ENCODE data around the gene RHPN2.

Gene RHPN2

GRCh38 chr19:33064792-33065550 is at the start of gene RHPN2:
Gene RHPN2, minus strand, starts transcription at chr19:33064888. Its CDS starts 36 bp downstream, at chr19:33064852.
- H3K9me3 Mint-ChIP-seq (ENCODE audit: low read depth): no peaks in the 10 kb centered on the region
- H3K4me1 Mint-ChIP-seq (ENCODE audit: low read depth): peaks cover 4% of the 10 kb centered on the region
- peaks cover 2% of the 10 kb centered on the region for H3K27me3 Mint-ChIP-seq
- peak within 1 kb of the TSS; percentile 79 for H3K4me3 Mint-ChIP-seq
- H3K27ac Mint-ChIP-seq: no peak within 1 kb of the TSS
- H3K36me3 Mint-ChIP-seq: no peaks in the 10 kb centered on the region

- no peak overlapping the region for H3K27ac Mint-ChIP-seq
- no peaks in the 10 kb centered on the region for H3K4me1 Mint-ChIP-seq (ENCODE audit: low read depth)
- H3K4me3 Mint-ChIP-seq: no peak overlapping the region
- H3K27me3 Mint-ChIP-seq: no peaks in the 10 kb centered on the region
- H3K36me3 Mint-ChIP-seq: peaks cover 18% of the 10 kb centered on the region
- no peaks in the 10 kb centered on the region for H3K9me3 Mint-ChIP-seq (ENCODE audit: low read depth)
These were observed 49.6 kb upstream of the RHPN2 start for GRCh38 chr19:33114312-33114711.

GRCh38 chr19:33111587-33111986 is 46.9 kb upstream of the RHPN2 start:
- H3K27me3 Mint-ChIP-seq: no peaks in the 10 kb centered on the region
- no peak overlapping the region for H3K27ac Mint-ChIP-seq
- no peaks in the 10 kb centered on the region for H3K4me1 Mint-ChIP-seq (ENCODE audit: low read depth)
- H3K36me3 Mint-ChIP-seq: peaks cover 14% of the 10 kb centered on the region
- no peak overlapping the region for H3K4me3 Mint-ChIP-seq
- no peaks in the 10 kb centered on the region for H3K9me3 Mint-ChIP-seq (ENCODE audit: low read depth)

DNA sequence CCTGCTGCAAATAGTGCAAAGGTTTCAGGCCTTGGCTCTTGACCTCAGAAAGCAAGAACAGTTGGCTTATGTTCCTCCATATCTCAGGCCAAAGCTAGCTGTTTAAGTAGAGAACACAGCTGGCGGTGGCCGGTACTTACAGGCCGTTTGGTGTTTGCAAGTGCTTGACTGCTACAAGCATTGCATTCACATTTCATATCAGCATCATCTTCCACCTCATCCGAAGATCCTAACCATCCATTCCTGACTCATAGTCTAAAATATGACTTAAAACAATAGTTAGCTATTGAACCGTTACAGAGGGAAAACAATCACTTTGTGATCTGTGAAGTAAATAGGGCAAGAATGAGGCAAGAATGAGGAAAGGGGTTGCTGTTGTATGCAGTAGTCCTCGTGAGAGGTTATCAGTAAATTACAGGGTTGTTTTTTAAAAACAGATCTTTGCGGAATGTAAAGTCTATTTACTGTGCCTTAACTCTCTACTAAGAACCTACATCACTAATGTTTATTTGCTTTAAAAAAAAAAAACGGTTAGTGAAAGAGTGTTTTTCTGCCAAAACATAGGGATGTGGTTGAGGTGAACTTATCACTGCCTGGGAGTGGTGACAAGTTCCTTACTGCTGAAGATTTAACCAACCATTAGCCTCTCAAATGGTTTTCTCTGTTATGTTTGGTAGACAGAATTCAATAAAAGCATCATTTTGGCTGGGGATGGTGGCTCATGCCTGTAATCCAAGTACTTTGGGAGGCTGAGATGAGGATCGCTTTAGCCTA is 45.6 kb upstream of the RHPN2 start:
- Mint-ChIP-seq H3K27ac (no peak overlapping the region), H3K4me1 (ENCODE audit: low read depth) (no peaks in the 10 kb centered on the region), H3K9me3 (ENCODE audit: low read depth) (no peaks in the 10 kb centered on the region), H3K4me3 (no peak overlapping the region), H3K27me3 (no peaks in the 10 kb centered on the region), H3K36me3 (peaks cover 9% of the 10 kb centered on the region)

- no peaks in the 10 kb centered on the region for H3K4me1 Mint-ChIP-seq (ENCODE audit: low read depth)
- H3K27ac Mint-ChIP-seq: no peak overlapping the region
- H3K36me3 Mint-ChIP-seq: peaks cover 7% of the 10 kb centered on the region
- no peaks in the 10 kb centered on the region for H3K9me3 Mint-ChIP-seq (ENCODE audit: low read depth)
- no peak overlapping the region for H3K4me3 Mint-ChIP-seq
- no peaks in the 10 kb centered on the region for H3K27me3 Mint-ChIP-seq
These were observed 43.5 kb upstream of the RHPN2 start for GRCh38 chr19:33108161-33108560.

DNA sequence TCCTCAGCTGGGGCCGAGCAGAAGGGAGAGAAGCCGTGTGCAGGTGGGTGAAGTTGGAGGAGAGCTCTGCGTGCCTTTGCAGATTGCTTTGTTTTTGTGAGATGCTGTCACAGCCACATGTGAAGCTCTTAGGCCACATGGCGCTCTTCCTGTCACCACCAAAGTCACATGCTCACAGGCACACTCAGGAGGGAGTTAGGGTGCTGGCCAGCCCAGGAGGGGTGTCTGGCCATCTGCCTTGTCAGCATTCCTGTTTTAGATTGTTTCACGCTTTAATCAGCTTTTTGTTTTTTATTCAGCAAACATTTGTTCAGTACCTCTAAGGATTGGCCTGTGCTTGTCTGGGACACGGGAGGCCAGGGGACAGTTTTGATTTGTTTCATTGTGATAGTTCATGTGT is 38.2 kb upstream of the RHPN2 start:
- H3K9me3 Mint-ChIP-seq (ENCODE audit: low read depth): no peaks in the 10 kb centered on the region
- no peak overlapping the region for H3K4me3 Mint-ChIP-seq
- H3K36me3 Mint-ChIP-seq: peaks cover 2% of the 10 kb centered on the region
- no peaks in the 10 kb centered on the region for H3K4me1 Mint-ChIP-seq (ENCODE audit: low read depth)
- H3K27ac Mint-ChIP-seq: no peak overlapping the region
- H3K27me3 Mint-ChIP-seq: no peaks in the 10 kb centered on the region

- H3K4me1 Mint-ChIP-seq (ENCODE audit: low read depth): no peaks in the 10 kb centered on the region
- H3K9me3 Mint-ChIP-seq (ENCODE audit: low read depth): no peaks in the 10 kb centered on the region
- no peak overlapping the region for H3K4me3 Mint-ChIP-seq
- H3K36me3 Mint-ChIP-seq: peaks cover 7% of the 10 kb centered on the region
- no peaks in the 10 kb centered on the region for H3K27me3 Mint-ChIP-seq
- H3K27ac Mint-ChIP-seq: no peak overlapping the region
These were observed 36.4 kb upstream of the RHPN2 start for GRCh38 chr19:33100894-33101644.

DNA sequence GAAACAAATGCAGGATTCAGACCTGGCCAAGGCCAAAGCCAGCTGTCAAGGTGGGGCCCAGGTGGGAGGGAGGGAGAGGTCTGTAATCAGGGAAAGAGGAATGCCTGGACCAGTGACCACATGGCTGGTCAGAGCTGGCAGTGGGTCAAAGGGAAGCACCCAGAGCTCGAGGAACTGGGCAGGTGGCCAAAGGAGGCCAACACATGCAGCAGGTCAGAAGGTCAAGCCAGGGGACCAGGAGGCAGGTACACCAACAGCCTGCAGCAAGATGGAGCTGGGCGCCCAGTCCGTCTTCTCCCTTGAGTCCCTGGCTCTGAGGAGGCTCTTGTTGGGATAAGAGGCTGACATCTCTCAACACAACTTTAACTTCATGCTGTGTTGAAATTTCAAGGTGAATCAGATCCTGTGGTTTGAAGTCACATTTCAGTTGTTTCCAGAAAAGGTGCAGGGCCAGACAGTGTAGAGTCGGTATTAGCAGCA is 33.4 kb upstream of the RHPN2 start:
- Mint-ChIP-seq H3K36me3 (peaks cover 12% of the 10 kb centered on the region), H3K4me1 (ENCODE audit: low read depth) (no peaks in the 10 kb centered on the region), H3K4me3 (no peak overlapping the region), H3K9me3 (ENCODE audit: low read depth) (no peaks in the 10 kb centered on the region), H3K27ac (no peak overlapping the region), H3K27me3 (no peaks in the 10 kb centered on the region)

DNA sequence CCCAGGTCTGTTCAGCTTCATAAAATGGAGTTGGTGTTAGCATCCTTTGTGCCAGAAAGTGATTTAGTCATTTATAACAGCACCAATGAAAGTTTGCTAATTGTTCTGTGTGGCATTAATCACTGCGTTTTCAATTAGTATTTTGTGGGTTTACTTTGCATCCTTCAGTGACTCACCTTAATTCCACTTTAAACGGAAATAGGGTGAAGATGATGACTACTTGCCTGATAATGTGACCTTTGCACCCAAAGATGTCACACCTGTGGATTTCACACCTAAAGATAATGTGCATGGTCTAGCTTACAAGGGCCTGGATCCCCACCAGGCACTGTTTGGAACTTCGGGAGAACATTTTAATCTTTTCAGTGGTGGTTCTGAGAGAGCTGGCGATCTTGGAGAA is 31.3 kb upstream of the RHPN2 start:
- Mint-ChIP-seq H3K9me3 (ENCODE audit: low read depth) (no peaks in the 10 kb centered on the region), H3K4me1 (ENCODE audit: low read depth) (no peaks in the 10 kb centered on the region), H3K27me3 (no peaks in the 10 kb centered on the region), H3K27ac (no peak overlapping the region), H3K4me3 (no peak overlapping the region), H3K36me3 (peaks cover 11% of the 10 kb centered on the region)

DNA sequence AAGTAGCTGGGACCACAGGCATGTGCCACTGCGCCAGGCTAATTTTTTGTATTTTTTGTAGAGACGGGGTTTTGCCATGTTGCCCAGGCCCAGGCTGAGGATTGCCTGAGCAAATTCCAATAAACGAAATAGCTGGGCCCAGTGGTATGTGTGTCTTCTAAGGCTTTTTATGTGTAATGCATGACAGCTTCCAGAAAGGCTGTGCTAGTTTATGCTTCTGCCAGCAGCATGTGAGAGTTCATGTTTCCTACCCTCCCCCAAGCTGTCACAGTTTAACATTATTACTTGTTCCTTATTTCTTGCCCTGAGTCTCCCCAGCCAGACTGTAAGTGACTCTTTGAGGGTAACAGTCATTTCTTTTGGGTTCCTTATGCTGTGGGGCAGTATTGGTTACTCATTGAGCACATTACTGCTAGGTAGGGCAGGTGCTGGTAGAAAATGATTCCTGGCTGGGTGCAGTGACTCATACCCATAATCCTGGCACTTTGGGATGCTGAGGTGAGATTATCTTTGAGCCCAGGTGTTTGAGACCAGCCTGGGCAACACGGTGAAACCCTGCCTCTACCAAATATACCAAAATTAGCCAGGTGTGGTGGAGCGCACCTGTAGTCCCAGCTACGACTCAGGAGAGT is 29.9 kb upstream of the RHPN2 start:
- Mint-ChIP-seq H3K36me3 (peaks cover 14% of the 10 kb centered on the region), H3K4me3 (no peak overlapping the region), H3K27me3 (no peaks in the 10 kb centered on the region), H3K9me3 (ENCODE audit: low read depth) (no peaks in the 10 kb centered on the region), H3K4me1 (ENCODE audit: low read depth) (no peaks in the 10 kb centered on the region), H3K27ac (no peak overlapping the region)

DNA sequence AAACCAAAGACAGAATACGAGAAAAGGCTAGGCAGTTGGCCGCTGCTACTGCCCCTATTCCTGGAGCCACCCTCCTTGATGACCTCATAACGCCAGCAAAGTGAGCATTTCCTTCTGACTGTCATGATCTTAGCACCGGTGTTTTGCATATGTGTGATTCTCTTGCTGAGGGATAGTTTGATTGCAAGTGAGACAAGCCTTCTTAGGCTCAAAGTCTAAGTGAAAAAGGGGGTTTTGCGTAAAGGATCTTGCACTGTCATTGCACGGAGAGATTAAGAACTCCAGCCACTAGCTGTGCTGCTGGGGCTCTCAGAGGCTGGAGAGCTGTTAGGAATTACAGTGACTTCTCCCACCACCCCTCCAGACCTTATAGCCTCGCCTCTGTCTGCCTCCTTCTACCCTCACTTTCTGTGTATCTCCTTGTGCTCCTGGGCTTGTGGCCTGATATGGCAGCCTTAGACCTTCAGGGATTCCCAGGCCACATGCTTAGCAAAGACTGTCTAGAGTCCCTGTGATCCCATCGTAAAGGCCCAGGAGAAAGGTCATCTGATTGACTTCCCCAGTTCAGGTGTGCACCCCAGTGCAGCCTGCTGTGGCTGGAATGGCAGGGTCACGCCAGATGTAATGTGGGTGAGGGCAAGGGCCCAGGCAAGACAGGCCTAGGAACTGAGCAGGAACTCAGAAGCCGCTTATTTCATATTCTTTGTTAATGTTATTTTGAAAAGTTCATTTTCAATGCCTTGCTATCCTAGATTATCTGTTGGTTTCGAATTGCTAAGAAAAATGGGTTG is 28.9 kb upstream of the RHPN2 start:
- Mint-ChIP-seq H3K27me3 (no peaks in the 10 kb centered on the region), H3K36me3 (peaks cover 18% of the 10 kb centered on the region), H3K9me3 (ENCODE audit: low read depth) (no peaks in the 10 kb centered on the region), H3K4me1 (ENCODE audit: low read depth) (no peaks in the 10 kb centered on the region), H3K4me3 (no peak overlapping the region), H3K27ac (no peak overlapping the region)

DNA sequence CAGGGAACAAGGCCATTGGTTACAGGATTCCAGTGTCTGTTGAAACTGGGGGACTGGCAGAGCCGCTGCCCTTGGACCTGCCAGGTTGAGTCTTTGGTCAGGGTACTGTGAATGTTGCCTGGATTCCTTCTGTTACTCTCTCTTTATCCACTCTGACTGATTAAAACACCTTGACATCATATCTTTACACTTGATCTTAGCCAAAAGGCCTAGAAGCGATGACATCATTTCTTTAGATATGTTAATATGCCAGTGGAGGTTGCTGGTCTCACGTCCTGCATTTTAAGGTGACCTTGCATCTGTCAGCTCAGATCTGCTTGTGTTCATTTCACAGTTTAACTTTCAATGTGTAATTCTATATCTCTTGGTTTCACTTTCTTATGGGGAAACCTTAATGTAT is 25.5 kb upstream of the RHPN2 start:
- H3K4me3 Mint-ChIP-seq: no peak overlapping the region
- H3K27me3 Mint-ChIP-seq: no peaks in the 10 kb centered on the region
- H3K4me1 Mint-ChIP-seq (ENCODE audit: low read depth): peaks cover 1% of the 10 kb centered on the region
- peaks cover 14% of the 10 kb centered on the region for H3K36me3 Mint-ChIP-seq
- H3K9me3 Mint-ChIP-seq (ENCODE audit: low read depth): no peaks in the 10 kb centered on the region
- H3K27ac Mint-ChIP-seq: no peak overlapping the region

DNA sequence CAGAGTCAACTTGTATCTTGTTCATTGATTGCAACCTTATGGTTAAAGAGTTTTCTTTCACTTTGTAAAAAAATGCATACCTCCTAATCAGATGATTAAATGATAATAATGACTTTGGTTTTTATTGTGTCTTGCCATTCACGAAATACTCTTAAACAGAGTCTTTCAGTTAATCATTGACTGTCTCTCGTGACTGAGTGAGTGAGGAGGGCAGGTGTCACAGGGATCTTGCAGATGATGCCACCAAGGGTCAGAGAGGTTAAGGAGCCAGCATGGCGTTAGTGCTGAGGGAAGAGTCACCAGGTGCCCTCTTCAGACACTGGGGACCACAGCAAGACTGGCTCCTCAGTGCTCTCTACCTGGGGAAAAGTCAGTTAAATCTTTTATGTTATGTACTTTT is 24.3 kb upstream of the RHPN2 start:
- peaks cover 11% of the 10 kb centered on the region for H3K36me3 Mint-ChIP-seq
- H3K27me3 Mint-ChIP-seq: no peaks in the 10 kb centered on the region
- peaks cover 1% of the 10 kb centered on the region for H3K4me1 Mint-ChIP-seq (ENCODE audit: low read depth)
- H3K9me3 Mint-ChIP-seq (ENCODE audit: low read depth): no peaks in the 10 kb centered on the region
- H3K27ac Mint-ChIP-seq: no peak overlapping the region
- no peak overlapping the region for H3K4me3 Mint-ChIP-seq

- H3K36me3 Mint-ChIP-seq: peaks cover 9% of the 10 kb centered on the region
- H3K4me3 Mint-ChIP-seq: no peak overlapping the region
- H3K27me3 Mint-ChIP-seq: no peaks in the 10 kb centered on the region
- H3K4me1 Mint-ChIP-seq (ENCODE audit: low read depth): peaks cover 10% of the 10 kb centered on the region
- no peaks in the 10 kb centered on the region for H3K9me3 Mint-ChIP-seq (ENCODE audit: low read depth)
- no peak overlapping the region for H3K27ac Mint-ChIP-seq
These were observed 22.3 kb upstream of the RHPN2 start for GRCh38 chr19:33086955-33087354.
